Adrenal gland (tissue), 5 donors: Measurements from ENCODE around the gene CCHCR1.

Source experiments
- CTCF ChIP-seq, 6 experiments: fragments of 450-650 bp in 4 of 6; fragments of 200-600 bp in 2 of 6; sonication (generic) in 1 of 6; IDR thresholded peaks; 1 replicate in 5 of 6; 2 replicates in 1 of 6; pipeline versions ENCODE4 v1.5.1 to v1.8.0; 2016 to 2021; ENCODE audit warnings: antibody characterized with exemption in 6 of 6, mild to moderate bottlenecking in 2 of 6, moderate library complexity in 1 of 6
- POLR2A ChIP-seq, 2 donors: fragments of 450-650 bp; IDR thresholded peaks; one replicate each; pipeline ENCODE4 v1.6.1; 2017; ENCODE audit warnings: antibody characterized with exemption in 2 of 2, mild to moderate bottlenecking in 2 of 2, moderate library complexity in 1 of 2
- donor health status: DM: no; HTN: no; CAD: no.

GRCh38 chr6:31122791-31123706 is 34.6 kb downstream of the CCHCR1 start:
- no peak for TF ChIP-seq CTCF (IDR thresholded peaks at IDR 0.05)
- no peak for TF ChIP-seq POLR2A (IDR thresholded peaks at IDR 0.05)
